GM18873 (cell line): Measurements from ENCODE around the gene EEF1AKMT3.
A peak's percentile ranks its signal among the peaks of the same experiment; 100 is the strongest.
"Not testable (repeated sequence)": the region's sequence is repeated elsewhere in the genome, so short reads cannot be mapped to it uniquely, and the experiment has no call there.

Experiments used
- ATAC-seq: cut with Tn5 transposase; IDR thresholded peaks from one replicate; pipeline ENCODE4 v1.9.1; 2021; ENCODE audit warnings: mild to moderate bottlenecking, moderate library complexity, moderate number of reproducible peaks; ENCODE audit not compliant: unreplicated experiment, low FRiP score

EEF1AKMT3 gene

DNA sequence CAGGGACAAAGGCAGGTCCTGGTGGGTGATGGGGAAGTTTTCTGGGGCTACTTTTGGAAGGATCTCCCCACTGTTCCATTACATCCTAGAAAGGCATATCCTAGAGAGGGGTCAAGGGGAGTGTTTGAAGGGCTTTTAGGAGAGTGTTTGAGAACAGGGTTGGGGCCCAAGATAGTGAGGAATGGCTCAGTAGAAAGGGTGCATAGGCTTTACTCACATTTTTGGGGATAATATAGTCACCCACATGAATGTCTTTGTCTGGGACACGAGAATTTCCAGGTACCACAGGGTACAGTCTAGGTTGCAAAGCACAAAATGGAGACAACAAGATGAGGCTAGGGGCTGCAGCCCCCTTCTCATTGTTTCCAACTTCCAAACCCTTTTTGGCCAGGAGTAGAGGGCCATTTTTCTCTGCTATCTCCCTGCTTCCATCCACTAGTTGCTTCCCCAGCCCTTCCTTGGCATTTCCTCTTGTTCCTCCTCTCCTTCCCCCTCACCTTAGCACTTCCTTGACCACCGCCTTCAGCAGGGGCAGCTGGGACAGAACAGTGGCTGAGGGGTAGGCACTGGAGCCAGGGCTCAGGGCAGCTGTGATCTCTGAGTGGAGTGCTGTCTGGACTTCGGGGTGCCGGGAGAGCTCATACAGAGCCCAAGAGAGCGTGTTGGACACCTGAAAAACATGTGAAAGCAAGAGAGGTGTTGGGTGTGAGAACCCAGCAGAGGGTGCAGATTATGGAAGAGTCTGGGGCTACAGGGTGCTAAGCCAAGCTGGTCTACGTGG lies 8.3 kb upstream of the EEF1AKMT3 start:
- ATAC-seq: no peak

DNA sequence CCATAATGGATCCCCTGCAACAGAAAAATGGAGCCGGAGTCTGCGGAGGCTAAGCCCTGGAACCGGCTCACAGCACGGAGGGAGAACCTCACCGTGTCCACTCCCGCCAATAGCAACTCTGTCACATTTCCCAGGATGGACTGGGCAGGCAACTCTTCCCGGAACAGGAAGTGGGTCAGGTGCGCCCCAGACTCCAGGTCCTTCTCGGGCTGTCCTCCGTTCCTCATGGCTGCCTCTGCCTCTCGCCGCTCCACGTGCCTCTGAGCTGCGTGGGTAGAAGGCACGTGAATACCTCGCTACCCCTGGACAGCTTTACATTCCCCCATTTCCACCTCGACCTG lies 7.8 kb upstream of the EEF1AKMT3 start:
- ATAC-seq: no peak

DNA sequence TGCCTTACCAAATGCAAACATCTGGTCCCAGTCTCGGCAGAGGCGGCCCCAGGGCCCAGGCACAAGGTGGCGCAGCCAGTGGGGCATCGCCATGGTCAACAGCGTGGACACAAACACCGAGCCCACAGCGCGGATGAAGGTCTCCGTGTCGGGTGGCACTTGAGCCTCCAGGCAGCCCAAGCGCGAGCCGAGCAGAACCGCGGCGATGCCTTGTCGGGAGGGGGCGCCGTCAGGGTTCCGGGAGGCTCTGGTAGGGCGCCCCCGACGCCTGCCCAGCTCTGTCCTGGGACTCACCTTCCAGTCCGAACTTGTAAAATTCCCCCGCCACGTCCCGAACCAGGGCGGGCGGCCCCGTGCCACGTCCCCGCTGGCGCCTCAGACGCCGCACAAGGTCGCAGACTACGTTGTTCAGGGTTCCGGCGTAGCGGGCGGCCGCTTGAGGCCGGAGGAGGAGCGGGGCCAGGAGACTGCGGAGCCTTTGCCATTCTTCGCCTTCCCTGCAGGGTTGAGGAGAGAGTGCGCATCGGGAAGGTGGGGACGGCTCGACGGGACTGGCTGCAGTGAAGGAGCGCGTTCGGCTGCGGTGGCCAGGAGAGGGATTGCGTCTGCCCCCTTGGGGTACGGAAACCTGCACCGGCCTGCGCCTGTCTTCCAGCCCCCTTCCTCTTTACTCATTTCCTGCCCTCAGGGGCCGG lies 7.3 kb upstream of the EEF1AKMT3 start:
- ATAC-seq: no peak

DNA sequence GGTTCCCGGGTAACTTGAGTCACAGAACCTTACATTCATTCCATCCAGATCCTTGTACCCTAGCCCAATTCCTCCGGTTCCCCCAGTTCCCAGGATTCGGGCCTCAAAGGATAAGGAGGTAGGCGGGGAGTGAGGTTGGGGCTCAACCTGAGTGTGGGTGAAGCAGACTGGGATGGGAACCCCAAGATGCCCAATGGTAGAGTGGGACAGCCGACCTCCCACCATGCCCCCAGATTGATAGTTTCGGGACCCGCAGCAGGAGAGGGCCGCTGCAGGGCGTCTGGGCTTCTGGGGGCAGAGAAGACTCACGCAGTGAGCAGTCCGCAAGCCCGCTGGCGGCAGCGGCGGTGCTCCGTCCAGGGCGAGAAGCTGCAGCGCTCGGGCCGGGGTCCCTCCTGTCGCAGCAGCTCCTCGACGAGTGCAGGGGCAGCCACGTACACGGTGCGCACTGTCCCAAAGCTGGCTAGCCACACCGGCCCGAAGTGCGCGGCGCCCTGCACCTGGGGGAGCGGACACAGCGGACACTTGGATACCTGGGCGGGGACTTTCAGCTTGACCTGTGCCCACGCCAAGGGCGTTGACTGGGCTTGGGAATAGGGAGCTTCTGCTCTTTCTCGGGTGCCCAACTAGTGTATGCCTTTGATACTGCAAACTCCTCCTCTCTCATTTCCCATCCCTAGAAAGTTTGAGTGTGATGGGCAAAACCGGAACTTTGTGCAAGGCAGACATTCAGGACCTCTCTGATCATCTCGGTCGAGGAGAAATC lies 6.5 kb upstream of the EEF1AKMT3 start:
- ATAC-seq: no peak

DNA sequence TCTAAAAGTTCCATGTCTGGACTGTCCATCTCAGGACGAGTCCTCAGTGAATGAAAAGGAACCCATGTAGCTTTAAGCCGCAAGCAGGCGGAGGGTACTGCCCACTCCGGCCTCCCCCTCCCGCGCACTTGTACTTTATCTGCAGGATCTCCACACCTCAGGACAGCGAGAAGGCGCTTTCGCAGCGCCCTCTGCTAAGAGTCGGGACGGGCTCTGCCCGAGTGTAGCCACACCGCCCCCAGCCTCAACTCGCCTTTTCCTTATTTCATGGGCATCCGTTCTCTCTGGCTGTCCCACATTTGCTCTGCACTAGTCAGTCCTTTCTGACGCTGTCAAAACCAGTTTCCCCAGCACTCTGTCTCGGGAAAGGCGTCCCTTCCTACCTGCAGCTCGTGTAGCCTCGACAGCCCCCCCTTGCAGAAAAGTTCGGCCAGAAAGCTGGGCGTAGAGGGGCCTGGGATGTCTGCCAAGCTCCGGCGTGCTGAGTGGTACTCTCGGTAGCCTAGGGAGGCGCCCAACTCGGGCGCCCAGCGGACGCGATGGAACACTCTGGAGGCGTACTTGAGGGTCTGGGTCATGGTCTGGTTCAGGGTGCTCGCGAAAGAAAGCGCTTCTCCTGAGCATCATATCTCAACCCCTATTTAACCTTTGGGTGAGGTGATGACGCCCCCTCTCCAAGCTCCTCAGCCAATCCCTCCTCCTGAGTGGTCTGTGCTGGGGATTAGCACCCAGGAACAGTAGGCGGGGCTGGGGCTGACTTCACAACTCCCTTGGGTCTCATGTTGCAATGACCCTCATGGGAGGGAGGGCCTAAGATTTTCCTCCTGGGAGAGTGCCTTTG lies 5.7 kb upstream of the EEF1AKMT3 start, which contains the start of gene CYP27B1:
Gene CYP27B1 (minus strand): TSS at position 615 of the 841 bp plus-strand sequence. CDS start 37 bp downstream, at position 578.
- ATAC-seq: no peak

DNA sequence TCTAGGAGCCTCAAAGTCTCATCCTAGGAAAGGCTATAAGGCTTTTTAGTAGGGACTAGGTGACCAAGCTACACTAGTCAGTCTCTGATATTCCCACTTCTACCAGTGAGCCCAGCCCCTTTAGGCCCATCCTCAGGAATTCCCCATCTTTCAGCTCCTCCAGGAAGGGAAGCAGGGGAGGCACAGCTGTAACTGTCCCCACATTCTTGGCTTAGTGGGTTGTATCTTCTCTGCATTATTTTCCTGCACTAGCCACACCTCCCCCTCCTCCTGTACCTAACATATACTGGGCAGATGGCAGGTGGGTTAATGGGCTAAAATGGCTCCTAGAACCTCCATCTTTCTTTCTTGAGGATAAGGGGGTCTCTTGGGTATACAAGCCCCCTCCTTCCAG lies 5.1 kb upstream of the EEF1AKMT3 start:
- ATAC-seq: no peak

DNA sequence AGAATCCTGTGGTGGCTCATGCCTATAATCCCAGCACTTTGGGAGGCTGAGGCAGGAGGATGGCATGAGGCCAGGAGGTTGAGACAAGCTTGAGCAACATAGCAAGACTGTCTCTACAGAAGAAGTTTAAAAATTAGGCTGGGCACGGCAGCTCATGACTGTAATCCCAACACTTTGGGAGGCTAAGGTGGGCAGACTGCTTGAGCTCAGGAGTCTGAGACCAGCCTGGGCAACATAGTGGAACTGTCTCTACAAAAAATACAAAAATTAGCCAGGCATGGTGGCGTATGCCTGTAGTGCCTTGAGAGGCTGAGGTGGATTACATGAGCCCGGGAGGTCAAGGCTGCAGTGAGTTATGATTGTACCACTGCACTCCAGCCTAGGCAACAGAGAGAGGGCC lies 4.5 kb upstream of the EEF1AKMT3 start:
- ATAC-seq: no peak

DNA sequence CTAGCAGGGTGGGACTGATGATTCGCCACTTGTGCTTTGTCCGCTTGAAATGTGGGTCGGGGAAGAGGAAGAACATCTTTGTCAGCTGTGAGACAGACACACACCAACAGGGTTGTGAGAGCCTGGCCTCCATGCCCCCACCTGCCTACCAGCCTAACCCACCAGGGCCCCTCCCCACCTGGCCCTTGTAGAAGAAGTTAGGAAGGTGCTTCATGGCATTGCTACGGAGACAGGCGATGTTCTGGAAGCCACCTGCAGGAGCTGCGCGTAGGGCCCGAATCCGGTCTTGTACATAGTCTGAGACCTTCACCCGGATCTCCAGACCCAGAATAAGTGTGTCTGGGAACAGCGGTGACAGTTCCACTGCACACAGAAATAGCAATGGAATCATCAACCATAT lies 2.8 kb upstream of the EEF1AKMT3 start:
- ATAC-seq: no peak

DNA sequence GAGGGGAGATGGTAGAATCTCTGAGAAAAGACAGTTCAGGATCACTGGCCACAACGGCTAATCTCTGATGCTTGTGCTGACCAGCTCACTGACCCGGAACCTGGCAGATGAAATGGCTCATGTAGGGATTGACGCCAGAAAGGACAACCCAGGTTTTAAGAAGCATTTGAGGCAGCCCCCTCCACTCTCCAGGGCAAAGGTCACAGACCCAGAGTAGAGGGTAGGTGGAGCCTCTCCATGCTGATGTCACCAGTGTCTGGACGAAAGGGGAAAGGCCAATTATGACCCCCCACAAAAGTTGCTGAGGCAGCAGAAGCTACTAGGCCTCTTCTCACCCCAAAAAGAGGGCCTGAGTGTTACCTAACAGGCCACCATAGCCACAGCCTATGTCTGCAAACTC lies 1.7 kb upstream of the EEF1AKMT3 start:
- ATAC-seq: no peak

DNA sequence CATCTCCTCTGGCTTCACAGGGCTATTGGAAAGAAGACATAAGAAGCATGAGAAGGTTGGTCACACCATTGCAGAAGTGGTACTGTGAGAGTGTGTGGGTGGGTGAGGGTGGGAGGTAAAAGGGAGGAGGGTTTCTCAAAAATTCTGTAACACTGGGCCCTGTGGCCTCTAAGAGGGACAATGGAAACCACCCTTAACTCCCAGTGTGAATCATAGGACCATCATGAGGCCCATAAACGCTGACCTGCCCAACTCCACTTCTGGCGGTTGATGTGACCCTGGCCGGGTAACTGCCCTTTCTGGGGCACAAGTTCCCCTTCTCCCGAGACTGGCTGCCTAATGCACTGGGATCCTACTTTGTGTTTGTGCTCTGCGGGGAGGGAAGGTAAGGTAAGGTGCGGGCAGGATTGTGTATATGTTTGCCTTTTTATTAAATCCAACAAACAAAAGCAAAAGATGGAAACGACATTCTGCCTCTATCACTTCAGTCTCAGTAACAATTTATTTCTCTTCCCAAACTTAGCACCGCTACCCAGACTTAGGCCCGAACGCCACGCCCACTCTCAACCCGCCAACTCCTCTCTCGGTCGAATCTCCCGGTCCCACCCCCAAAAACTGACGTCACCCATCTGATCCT lies 1.1 kb upstream of the EEF1AKMT3 start:
- ATAC-seq: peak; percentile 74

DNA sequence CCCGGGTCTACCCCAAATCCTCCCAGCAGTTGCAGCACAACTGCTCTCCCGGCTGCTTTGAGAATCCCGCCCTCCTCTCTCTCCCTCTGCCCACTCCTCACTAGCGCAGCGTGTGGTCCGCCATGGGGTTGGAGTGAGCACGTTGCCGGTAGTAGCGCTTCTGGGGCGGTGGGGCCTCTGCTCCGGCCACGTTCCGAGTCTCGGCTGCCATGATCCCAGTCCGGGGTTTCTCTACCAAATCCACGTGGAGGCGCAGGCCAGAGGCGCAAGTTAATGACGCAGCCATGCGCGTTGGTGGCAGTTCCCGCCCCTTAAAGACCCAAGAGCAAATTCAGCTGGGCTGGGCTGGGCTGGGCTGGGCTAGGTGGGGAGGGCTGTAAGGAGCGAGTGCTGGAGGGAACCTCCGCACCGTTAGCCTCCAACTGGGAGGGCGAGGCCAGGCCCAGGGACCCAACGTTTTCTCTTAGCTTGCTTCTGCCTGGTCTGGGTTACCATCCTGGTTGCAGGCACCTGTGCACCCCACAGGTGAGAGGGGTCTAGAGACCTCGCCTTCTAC lies 463 bp upstream of the EEF1AKMT3 start, which contains the start of gene METTL1:
Gene METTL1 (minus strand): TSS at position 233 of the 556 bp plus-strand sequence. CDS start 22 bp downstream, at position 211.
- peak; percentile 82 for ATAC-seq

DNA sequence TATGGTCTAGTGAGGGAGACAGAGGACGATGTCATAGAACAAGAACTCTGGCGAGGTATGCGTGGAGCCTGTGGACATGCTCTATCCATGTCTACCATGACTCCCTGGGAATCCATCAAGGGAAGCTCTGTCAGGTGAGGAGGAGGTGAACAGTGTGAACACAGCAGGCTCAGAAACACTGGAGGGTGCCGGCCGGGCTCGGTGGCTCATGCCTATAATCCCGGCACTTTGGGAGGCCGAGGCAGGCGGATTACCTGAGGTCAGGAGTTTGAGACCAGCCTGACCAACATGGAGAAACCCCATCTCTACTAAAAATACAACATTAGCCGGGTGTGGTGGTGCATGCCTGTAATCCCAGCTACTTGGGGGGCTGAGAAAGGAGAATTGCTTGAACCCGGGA lies 2.2 kb downstream of the EEF1AKMT3 start:
- not testable (repeated sequence) for ATAC-seq

DNA sequence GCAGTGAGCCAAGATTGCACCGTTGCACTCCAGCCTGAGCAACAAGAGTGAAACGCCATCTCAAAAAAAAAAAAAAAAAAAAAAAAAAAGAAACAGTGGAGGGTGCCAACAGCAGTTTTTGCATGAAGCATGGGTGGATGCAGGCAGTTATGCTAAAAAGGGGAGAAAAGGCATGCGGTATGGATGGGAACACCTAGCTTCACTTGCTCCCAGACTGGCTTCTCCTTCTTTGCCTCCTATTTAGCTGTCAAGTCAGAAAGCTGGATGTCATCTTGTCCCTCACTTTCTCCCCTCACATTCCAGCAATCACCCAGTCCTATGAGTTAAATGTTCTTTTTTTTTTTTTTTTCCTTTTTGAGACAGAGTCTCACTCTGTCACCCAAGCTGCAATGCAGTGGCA lies 2.6 kb downstream of the EEF1AKMT3 start:
- no peak for ATAC-seq

DNA sequence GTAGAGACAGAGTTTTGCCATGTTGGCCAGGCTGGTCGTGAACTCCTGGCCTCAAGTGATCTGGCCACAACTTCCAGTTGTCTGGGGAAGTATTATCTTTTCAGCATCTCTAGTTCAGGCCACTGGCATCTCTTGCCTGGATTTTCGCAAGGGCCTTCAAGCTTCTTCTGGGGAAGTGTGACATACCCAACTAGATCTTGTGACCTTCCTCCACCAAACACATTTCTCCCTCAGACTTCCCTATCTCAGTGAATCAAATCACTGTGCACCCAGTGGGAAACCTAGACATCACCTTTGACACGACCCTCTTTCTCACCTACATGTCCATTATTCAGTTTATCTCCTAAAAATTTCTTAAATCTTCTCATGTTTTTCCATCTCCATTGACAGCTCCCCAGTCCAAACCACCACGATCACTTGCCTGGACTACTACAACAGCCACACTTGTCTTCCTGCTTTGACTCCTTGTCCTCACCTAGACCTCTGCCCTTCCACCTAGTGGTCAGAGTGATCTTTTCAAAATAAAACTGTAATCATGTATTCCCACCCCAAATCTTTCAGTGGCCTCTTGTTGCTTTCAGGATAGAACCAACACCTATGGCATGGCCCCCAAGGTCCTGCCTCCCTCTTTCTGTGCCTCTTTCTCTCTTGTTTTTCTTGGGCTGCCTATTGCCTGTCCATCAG lies 3.3 kb downstream of the EEF1AKMT3 start:
- ATAC-seq: no peak

DNA sequence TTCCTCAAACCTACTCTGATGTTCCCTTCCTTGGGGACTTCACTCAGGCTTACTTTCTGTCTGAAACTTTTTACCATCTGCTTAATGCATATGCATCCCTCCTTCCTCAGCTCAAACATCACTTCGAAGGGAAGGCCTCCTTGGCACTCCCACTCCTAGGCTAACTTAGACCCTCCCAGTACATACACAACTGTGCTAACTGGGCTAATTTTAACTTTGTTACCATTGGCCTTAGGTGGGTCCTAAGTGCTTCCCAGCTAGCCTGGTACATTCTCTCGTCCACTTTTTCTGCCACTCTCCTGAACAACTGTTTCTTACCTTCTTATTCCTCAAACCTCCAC lies 3.8 kb downstream of the EEF1AKMT3 start:
- ATAC-seq: no peak

DNA sequence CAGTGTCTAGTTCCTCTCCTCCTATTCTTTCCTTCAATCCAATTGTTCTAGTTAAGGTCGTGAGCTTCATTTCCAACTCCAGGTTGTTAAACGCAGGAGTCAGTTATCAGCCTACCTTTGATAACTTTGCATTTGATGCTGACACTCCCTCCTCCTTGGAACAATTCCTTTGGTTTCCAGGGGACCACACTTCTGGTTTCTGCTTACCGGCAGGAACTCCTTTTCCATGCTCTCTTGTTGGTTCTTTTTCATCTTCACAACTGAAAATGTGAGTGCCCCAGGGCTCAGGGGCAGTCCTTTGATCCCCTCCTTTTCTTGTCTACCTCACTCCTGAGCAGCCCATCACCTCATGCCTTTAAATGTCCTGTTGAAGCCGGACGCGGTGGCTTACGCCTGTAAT lies 5.0 kb downstream of the EEF1AKMT3 start:
- ATAC-seq: no peak

DNA sequence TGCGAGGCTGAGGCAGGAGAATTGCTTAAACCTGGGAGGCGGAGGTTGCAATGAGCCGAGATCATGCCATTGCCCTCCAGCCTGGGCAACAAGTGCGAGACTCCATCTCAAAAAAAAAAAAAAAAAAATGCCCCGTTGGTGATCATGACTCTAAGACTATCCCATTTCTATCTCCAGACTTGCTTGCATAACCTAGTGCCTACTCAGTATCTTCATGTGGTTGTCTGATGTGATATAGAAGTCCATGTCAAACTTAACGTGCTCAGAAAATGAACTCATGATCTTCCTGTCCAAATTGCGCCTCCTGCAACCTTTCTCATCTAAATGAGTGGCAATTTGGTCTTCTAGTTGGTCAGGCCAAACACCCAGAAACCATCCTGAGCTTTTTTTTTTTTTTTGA lies 5.5 kb downstream of the EEF1AKMT3 start:
- no peak for ATAC-seq

DNA sequence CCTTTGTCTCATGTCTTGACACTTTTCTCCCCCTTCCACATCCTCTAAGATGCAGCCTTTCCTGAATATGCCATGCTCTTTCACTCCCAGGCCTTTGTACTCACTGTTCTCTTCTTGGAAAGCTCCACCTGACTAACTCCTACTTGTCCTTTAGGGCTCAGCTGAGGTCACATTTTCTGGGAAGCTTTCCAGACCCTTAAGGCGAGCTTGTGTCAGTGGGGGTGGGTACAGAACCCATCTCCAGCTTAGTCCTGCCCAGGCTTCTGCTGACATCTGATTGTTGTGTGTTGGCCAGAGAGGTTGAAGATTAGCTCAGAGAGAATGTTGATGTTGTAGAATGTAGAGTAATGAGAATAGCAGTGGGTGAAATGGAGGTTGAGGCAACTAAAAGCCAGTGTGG lies 7.3 kb downstream of the EEF1AKMT3 start:
- no peak for ATAC-seq

DNA sequence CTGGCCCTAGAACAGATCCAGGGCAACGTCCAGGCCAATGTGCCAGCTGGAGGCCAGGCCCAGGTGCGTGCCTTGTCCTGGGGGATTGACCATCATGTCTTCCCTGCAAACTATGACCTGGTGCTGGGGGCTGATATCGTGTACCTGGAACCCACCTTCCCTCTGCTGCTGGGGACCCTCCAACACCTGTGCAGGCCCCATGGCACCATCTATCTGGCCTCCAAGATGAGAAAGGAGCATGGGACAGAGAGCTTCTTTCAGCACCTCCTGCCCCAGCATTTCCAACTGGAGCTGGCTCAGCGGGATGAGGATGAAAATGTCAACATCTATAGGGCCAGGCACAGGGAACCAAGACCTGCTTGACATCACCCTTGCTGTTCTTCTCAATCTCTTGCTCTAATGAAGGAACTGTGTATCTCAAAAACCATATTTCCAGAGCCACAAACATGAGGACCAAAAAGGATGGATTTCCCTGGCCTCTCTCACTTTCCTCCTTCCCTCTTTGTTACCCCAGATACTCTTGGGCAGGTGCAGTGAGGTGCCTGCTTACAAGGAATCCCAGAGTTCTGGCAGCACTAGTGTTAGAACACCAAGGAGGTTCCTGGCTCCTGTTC lies 8.0 kb downstream of the EEF1AKMT3 start:
- ATAC-seq: no peak
